GM20431 (cell line): ENCODE data around the gene PGBD1.
"Not testable (repeated sequence)": the region's sequence is repeated elsewhere in the genome, so short reads cannot be mapped to it uniquely, and the experiment has no call there.

Experiments
- in situ Hi-C: fragments of 300-500 bp; cut with MseI, MboI; formaldehyde crosslinking; loops from one replicate; pipeline ENCODE4 v1.15.0; 2020; ENCODE audit warnings: low sequenced_read_pairs; ENCODE audit not compliant: unreplicated experiment

The PGBD1 gene

GRCh38 chr6:28266962-28267694 is 14.2 kb upstream of the PGBD1 start, which contains the start of gene ZSCAN26:
Gene ZSCAN26, plus strand, starts transcription at chr6:28267143. Its CDS starts 4,777 bp downstream, at chr6:28271920.
- in situ Hi-C loops: no loop called here

GRCh38 chr6:28267695-28268059 is 13.7 kb upstream of the PGBD1 start:
- in situ Hi-C loops: no loop called here

GRCh38 chr6:28269492-28269891 is 11.9 kb upstream of the PGBD1 start:
- in situ Hi-C loops: no loop called here

- in situ Hi-C loops: no loop called here
Measured at GRCh38 chr6:28274888-28275287, 6.5 kb upstream of the PGBD1 start.

- in situ Hi-C loops: no loop called here
Measured at GRCh38 chr6:28277746-28278145, 3.6 kb upstream of the PGBD1 start.

- in situ Hi-C loops: no loop called here
Measured at GRCh38 chr6:28280595-28281287, 631 bp upstream of the PGBD1 start.

GRCh38 chr6:28282926-28283325 is 1.6 kb downstream of the PGBD1 start:
- in situ Hi-C loops: no loop called here

- in situ Hi-C loops: no loop called here
Measured at GRCh38 chr6:28291573-28291972, 10.2 kb downstream of the PGBD1 start.

GRCh38 chr6:28295326-28295725 is 14.0 kb downstream of the PGBD1 start:
- in situ Hi-C loops: no loop called here

GRCh38 chr6:28296520-28297060 is 15.2 kb downstream of the PGBD1 start:
- in situ Hi-C loops: no loop called here

GRCh38 chr6:28303570-28303969 is 22.2 kb downstream of the PGBD1 start:
- in situ Hi-C loops: no loop called here

GRCh38 chr6:28306363-28306762 is 25.0 kb downstream of the PGBD1 start:
- in situ Hi-C loops: not testable (repeated sequence)

- in situ Hi-C loops: no loop called here
Measured at GRCh38 chr6:28311139-28311823, 29.9 kb downstream of the PGBD1 start.

- in situ Hi-C loops: no loop called here
Measured at GRCh38 chr6:28312939-28313338, 31.6 kb downstream of the PGBD1 start.

GRCh38 chr6:28315628-28316027 is 34.3 kb downstream of the PGBD1 start:
- in situ Hi-C loops: no loop called here

- in situ Hi-C loops: not testable (repeated sequence)
Measured at GRCh38 chr6:28317866-28318265, 36.5 kb downstream of the PGBD1 start.

GRCh38 chr6:28322661-28323060 is 41.3 kb downstream of the PGBD1 start:
- in situ Hi-C loops: no loop called here

GRCh38 chr6:28323813-28324424 is 42.5 kb downstream of the PGBD1 start:
- in situ Hi-C loops: no loop called here

GRCh38 chr6:28326371-28326948 is 45.1 kb downstream of the PGBD1 start:
- in situ Hi-C loops: no loop called here

- in situ Hi-C loops: no loop called here
Measured at GRCh38 chr6:28330041-28330440, 48.7 kb downstream of the PGBD1 start.
